ENCODE results near the gene CLINT1.
"Not testable (repeated sequence)": the region's sequence is repeated elsewhere in the genome, so short reads cannot be mapped to it uniquely, and the experiment has no call there.

The CLINT1 gene

GRCh38 chr5:157858527-157859226 is at the start of gene CLINT1:
TSS of gene CLINT1 (minus strand) at chr5:157859145. CDS start at chr5:157858970, 175 bp downstream.
- DNase-seq: peak; percentile 33

- no peak for DNase-seq
These were observed 49.5 kb upstream of the CLINT1 start for GRCh38 chr5:157908459-157908858.

- DNase-seq: no peak
These were observed 48.5 kb upstream of the CLINT1 start for GRCh38 chr5:157907479-157907878.

- DNase-seq: no peak
These were observed 44.1 kb upstream of the CLINT1 start for GRCh38 chr5:157903117-157903450.

GRCh38 chr5:157902449-157903116 is 43.6 kb upstream of the CLINT1 start:
- no peak for DNase-seq

GRCh38 chr5:157900644-157901043 is 41.7 kb upstream of the CLINT1 start:
- DNase-seq: peak; percentile 46

- no peak for DNase-seq
These were observed 34.7 kb upstream of the CLINT1 start for GRCh38 chr5:157893611-157894010.

- no peak for DNase-seq
These were observed 34.0 kb upstream of the CLINT1 start for GRCh38 chr5:157892974-157893373.

GRCh38 chr5:157890836-157891597 is 32.1 kb upstream of the CLINT1 start:
- no peak for DNase-seq

GRCh38 chr5:157888814-157889532 is 30.0 kb upstream of the CLINT1 start:
- DNase-seq: no peak

GRCh38 chr5:157886796-157887380 is 27.9 kb upstream of the CLINT1 start:
- no peak for DNase-seq

GRCh38 chr5:157885051-157885450 is 26.1 kb upstream of the CLINT1 start:
- not testable (repeated sequence) for DNase-seq

GRCh38 chr5:157881498-157881897 is 22.6 kb upstream of the CLINT1 start:
- not testable (repeated sequence) for DNase-seq

- DNase-seq: no peak
These were observed 18.9 kb upstream of the CLINT1 start for GRCh38 chr5:157877821-157878220.

- DNase-seq: no peak
These were observed 15.9 kb upstream of the CLINT1 start for GRCh38 chr5:157874861-157875260.

- no peak for DNase-seq
These were observed 12.2 kb upstream of the CLINT1 start for GRCh38 chr5:157870837-157871834.

GRCh38 chr5:157867751-157868387 is 8.9 kb upstream of the CLINT1 start:
- DNase-seq: no peak

GRCh38 chr5:157866536-157866935 is 7.6 kb upstream of the CLINT1 start:
- DNase-seq: no peak

- DNase-seq: no peak
These were observed 6.8 kb upstream of the CLINT1 start for GRCh38 chr5:157865781-157866180.

GRCh38 chr5:157864067-157864466 is 5.1 kb upstream of the CLINT1 start:
- DNase-seq: no peak
